BJ (cell line): ENCODE results near the gene SFMBT1. TPM values are rescaled to one million over a fixed set of nuclear protein-coding genes. Genes with fewer than 3 reads are reported as not detected.

Experiments
- CTCF ChIA-PET: fragments of 350-600 bp; formaldehyde crosslinking; extraction: SDS; loops from one replicate; lab custom pipeline; 2021; ENCODE audit warnings: antibody characterized with exemption, inconsistent platforms; lab: Yijun Ruan, JAX
- POLR2A ChIA-PET: fragments of 300-600 bp; sonication (Branson Sonifier 250); formaldehyde crosslinking; extraction: SDS; loops from one replicate; lab custom pipeline; 2021; ENCODE audit warnings: antibody characterized with exemption; lab: Charles Lee
- DNase-seq: peaks from one replicate; pipeline ENCODE4 v3.0.0-alpha.2; 2011; ENCODE audit warnings: low read depth
- H3K27me3 ChIP-seq: 2 replicates; pipeline ENCODE4 v1.6.0; 2011; ENCODE audit warnings: low read length; ENCODE audit not compliant: control insufficient read depth, insufficient read depth
- H3K36me3 ChIP-seq: 2 replicates; pipeline ENCODE4 v1.5.1; 2011; ENCODE audit warnings: low read length; ENCODE audit not compliant: control insufficient read depth, insufficient read depth
- H3K4me3 ChIP-seq: 2 replicates; pipeline ENCODE4 v1.5.1; 2011; ENCODE audit warnings: low read depth, mild to moderate bottlenecking, control low read depth, low read length
- polyA plus RNA-seq: library from polyadenylated mRNA; depleted of rRNA; stranded (reverse); fragments of >200 nt; gene quantifications from 2 replicates; pipeline ENCODE4 v1.2.3, GENCODE V29; 2011
- TF ChIP-seq, protein P1 (sequence below): IDR thresholded peaks from 2 replicates; pipeline ENCODE4 v1.5.1; 2011; ENCODE audit warnings: low read depth, mild to moderate bottlenecking, control low read depth, inconsistent platforms, low read length, moderate library complexity; ENCODE audit not compliant: insufficient read depth

SFMBT1 gene
- polyA plus RNA-seq, 1 experiment, result 2.1 TPM

GRCh38 chr3:52904000-52904399, 141.9 kb downstream of the SFMBT1 start:
- POLR2A ChIA-PET, result interaction anchor here (0.7 kb wide), 1 partner anchor 11 kb away, joined by 3 read pairs; no protein-coding TSS in a partner anchor
- TF ChIP-seq, protein P1, sequence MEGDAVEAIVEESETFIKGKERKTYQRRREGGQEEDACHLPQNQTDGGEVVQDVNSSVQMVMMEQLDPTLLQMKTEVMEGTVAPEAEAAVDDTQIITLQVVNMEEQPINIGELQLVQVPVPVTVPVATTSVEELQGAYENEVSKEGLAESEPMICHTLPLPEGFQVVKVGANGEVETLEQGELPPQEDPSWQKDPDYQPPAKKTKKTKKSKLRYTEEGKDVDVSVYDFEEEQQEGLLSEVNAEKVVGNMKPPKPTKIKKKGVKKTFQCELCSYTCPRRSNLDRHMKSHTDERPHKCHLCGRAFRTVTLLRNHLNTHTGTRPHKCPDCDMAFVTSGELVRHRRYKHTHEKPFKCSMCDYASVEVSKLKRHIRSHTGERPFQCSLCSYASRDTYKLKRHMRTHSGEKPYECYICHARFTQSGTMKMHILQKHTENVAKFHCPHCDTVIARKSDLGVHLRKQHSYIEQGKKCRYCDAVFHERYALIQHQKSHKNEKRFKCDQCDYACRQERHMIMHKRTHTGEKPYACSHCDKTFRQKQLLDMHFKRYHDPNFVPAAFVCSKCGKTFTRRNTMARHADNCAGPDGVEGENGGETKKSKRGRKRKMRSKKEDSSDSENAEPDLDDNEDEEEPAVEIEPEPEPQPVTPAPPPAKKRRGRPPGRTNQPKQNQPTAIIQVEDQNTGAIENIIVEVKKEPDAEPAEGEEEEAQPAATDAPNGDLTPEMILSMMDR, result no peak
- Histone ChIP-seq H3K27me3 (no peaks in the 10 kb centered on the region), H3K36me3 (peaks cover 1% of the 10 kb centered on the region; the same call in 1 of the 2 replicates), H3K4me3 (no peak overlapping the region)
- no peak for DNase-seq
- CTCF ChIA-PET, result interaction anchor here (1.5 kb wide), 1 partner anchor 10 kb away, joined by 4 read pairs; no protein-coding TSS in a partner anchor

DNA sequence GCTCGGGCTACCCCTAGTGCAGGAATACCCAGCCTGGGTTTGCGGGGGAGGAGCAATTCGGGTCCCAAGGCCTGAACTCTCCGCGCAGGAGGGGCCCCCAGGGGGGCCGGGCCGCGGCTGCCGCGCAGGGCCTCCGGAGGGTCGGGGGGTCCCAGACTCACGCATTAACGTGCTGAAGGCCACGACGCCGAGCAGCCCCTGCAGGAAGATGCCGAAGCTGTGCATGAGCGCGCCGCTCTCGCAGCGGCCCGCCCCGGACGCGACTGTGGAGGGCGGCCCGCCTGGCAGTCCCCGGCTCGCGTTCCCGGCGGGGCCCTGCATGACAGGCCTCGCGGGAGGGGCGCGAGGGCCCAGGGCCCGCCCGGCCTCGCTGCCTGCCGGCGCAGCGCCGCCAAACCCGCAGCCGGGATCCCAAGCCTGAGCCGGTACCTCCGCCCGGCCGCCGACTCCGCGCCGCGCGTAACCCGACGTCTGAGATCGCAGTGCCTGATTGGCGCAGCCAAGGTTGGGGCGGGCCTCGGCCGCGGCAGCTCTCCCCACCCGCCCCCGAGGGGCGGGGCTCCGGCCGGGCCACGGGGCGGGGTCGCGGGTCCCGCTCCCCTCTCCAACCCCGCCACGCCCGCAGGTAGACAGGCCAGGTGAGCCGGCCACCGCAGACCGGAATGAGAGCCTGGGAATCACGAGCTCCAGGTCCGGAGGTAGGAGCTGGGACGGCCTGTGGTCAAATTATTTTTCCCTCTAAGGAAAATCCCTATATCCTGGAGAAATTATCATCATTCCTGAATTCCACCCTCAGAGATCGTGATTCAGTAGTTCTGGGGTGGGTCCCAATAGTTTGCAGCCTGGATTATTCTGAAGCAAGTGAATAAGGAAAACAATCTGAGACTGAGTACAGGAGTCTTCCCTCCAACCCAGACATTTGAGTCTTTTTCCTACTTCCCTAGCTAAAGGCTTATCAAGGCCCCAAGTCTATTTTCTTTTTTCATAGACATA, 148.4 kb downstream of the SFMBT1 start, which contains the start of gene STIMATE:
STIMATE (minus strand) TSS at position 419 of the 993 bp plus-strand sequence; CDS start at position 321, 98 bp downstream.
- Histone ChIP-seq H3K36me3 (no peaks in the 10 kb centered on the region), H3K27me3 (no peaks in the 10 kb centered on the region), H3K4me3 (peak within 1 kb of the TSS; percentile 80)
- TF ChIP-seq, protein P1, result no peak
- CTCF ChIA-PET, result interaction anchor here (1.2 to 2.6 kb wide), 3 partner anchors 13 to 45 kb away, joined by 4 to 6 read pairs (median 5); no protein-coding TSS in a partner anchor
- POLR2A ChIA-PET, result interaction anchor here (0.6 kb wide), 1 partner anchor 195 kb away, joined by 3 read pairs; no protein-coding TSS in a partner anchor
- peak; percentile 20 for DNase-seq

GRCh38 chr3:52896613-52897012, 149.3 kb downstream of the SFMBT1 start:
- TF ChIP-seq, protein P1, result no peak
- peak overlapping the region; percentile 80 for H3K4me3 ChIP-seq
- CTCF ChIA-PET, result interaction anchor here (1.7 to 2.6 kb wide), 2 partner anchors 14 to 44 kb away, joined by 4 to 6 read pairs; no protein-coding TSS in a partner anchor
- DNase-seq, result no peak
- no peaks in the 10 kb centered on the region for H3K27me3 ChIP-seq
- H3K36me3 ChIP-seq, result no peaks in the 10 kb centered on the region
- POLR2A ChIA-PET, result no interaction called here

DNA sequence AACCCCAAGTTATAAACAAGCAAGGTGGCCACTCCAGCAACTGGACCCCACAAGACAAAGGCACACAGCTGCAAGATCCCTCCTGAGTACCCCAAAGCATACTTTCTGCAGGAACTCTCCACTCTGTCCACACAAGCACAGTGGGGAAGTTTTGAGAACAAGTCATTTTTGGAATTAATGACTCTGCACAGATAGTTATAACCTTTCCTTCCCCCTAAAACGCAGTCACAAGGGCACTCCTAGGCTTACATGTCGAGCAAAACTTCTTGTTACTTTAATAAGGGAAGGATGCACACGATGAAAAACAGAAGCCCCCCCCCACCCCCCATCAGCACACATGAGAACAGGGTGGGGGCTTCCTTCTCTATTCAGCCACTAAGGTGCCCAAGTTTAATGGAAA, 149.7 kb downstream of the SFMBT1 start:
- TF ChIP-seq, protein P1, result no peak
- DNase-seq, result no peak
- Histone ChIP-seq H3K27me3 (no peaks in the 10 kb centered on the region), H3K4me3 (peak overlapping the region; percentile 80), H3K36me3 (no peaks in the 10 kb centered on the region)
- ChIA-PET POLR2A (no interaction called here), CTCF (interaction anchor here (1.7 kb wide), 1 partner anchor 43 kb away, joined by 4 read pairs; no protein-coding TSS in a partner anchor)

GRCh38 chr3:52895418-52895817, 150.5 kb downstream of the SFMBT1 start:
- H3K27me3 ChIP-seq, result no peaks in the 10 kb centered on the region
- CTCF ChIA-PET, result no interaction called here
- DNase-seq, result no peak
- no peak overlapping the region for H3K4me3 ChIP-seq
- TF ChIP-seq, protein P1, result no peak
- POLR2A ChIA-PET, result no interaction called here
- no peaks in the 10 kb centered on the region for H3K36me3 ChIP-seq
